ENCODE data around the gene BACH2.
A peak's percentile ranks its signal among the peaks of the same experiment; 100 is the strongest.
"Not testable (repeated sequence)": the region's sequence is repeated elsewhere in the genome, so short reads cannot be mapped to it uniquely, and the experiment has no call there.

The BACH2 gene

DNA sequence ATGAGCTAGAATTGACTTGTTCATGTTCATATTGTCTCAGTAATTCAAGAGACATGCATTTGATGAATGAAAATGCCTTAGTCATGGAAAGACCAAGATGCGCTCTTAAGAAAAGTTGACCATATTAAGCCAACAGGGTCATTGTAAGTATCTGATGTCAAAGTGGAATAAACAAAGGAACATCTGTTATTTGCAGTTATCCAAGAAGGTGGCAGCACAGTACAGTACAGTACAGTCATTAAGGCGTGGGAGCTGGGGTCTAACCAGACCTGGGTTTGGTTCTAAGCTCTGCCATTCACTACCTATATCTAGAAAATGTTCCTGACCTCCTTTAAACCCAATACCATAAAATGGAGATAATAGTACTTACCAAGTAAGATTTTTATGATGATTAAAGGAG is 178.1 kb downstream of the BACH2 start:
- no peak for DNase-seq

- no peak for DNase-seq
These were observed 178.6 kb downstream of the BACH2 start for GRCh38 chr6:90118069-90118468.

DNA sequence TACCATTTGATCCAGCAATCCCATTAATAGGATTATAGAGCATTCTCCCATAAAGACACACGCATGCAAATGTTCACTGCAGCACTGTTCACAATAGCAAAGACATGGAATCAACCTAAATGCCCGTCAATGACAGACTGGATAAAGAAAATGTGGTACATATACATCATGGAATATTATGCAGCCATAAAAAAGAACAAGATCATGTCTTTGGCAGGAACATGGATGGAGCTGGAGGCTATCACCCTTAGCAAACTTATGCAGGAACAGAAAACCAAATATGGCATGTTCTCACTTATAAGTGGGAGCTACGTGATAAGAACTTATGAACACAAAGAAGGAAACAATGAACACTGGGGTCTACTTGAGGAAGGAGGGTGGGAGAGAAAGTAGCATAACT is 180.5 kb downstream of the BACH2 start:
- not testable (repeated sequence) for DNase-seq

GRCh38 chr6:90113389-90113788 is 183.3 kb downstream of the BACH2 start:
- DNase-seq: no peak

DNA sequence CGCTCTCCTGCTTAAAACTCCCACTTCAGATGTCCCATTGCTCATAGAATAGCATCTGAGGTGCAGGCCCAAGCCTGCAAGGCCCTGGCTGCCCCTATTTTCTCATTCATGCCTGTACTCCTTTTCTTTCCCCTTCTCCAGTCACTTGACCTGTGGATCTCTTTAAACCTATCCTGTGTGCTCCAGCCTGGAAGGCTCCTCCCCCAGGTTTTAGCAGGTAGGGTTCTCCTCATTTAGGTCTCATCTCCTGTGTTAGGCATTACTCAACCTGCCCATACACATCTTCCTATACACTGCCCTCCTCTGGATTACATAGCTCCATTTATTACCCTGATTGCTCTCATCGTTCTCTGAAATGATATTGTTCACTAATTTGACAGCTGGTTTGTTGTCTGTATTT is 185.3 kb downstream of the BACH2 start:
- DNase-seq: no peak

- DNase-seq: no peak
These were observed 185.7 kb downstream of the BACH2 start for GRCh38 chr6:90110971-90111370.

- no peak for DNase-seq
These were observed 187.5 kb downstream of the BACH2 start for GRCh38 chr6:90109141-90109540.

DNA sequence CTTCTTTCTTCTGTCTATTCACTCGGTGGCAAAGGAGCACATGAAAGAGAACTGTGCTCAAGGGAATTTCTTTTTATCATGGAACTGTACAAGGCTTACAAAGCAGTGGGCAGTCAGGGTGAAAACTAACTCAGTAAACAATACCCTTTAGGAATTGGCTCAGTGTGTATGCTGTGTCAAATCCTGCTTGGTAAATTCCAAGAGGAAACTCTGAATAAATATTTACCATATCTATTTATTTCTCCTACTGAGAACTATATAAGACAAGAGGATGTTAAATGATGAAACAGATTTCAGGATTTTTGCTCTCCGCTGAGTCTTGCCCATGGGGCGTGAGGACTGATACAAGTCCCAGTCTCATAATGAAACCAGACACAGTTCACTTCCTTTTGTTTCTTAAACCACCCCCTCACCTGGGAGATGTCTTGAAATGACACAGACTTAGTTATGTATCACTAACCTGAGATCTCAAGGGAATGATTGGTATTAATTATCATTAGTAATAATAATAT is 188.8 kb downstream of the BACH2 start:
- no peak for DNase-seq

DNA sequence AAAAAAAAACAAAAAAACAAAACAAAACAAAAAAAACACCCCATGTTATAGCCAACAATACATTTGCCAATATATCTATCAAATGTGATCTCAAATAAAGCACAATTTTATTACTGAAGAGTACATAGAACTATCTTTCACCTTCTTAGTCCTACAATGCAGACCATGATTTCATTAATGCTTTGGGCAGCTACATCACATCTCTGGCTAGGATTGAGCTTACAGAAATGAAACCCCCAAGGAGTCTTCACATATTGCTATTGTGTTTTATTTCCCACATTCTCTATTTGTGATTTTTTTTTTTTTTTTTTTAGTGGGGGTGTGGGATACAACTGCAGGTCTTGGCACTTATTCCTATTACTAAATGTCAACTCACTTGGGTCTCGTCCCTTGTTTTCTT is 189.3 kb downstream of the BACH2 start:
- DNase-seq: no peak

DNA sequence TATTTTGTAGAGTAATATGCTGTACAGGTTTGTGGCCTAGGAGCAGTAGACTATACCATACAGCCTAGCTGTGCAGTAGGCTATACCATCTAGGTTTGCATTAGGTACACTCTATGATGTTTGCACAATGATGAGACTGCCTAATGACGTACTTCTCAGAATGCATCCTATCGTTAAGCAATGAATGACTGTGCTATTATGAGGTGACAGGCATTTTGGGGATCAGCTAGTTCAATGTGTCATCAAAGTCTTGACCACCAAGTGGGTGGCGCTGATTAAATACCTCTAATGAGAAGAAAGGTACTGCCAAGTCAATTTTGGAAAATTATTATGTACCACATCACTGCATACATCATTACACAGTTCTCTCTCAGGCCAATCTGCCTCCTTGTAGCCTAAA is 190.2 kb downstream of the BACH2 start:
- DNase-seq: no peak

- no peak for DNase-seq
These were observed 191.0 kb downstream of the BACH2 start for GRCh38 chr6:90105506-90106170.

- no peak for DNase-seq
These were observed 193.4 kb downstream of the BACH2 start for GRCh38 chr6:90103056-90103800.

DNA sequence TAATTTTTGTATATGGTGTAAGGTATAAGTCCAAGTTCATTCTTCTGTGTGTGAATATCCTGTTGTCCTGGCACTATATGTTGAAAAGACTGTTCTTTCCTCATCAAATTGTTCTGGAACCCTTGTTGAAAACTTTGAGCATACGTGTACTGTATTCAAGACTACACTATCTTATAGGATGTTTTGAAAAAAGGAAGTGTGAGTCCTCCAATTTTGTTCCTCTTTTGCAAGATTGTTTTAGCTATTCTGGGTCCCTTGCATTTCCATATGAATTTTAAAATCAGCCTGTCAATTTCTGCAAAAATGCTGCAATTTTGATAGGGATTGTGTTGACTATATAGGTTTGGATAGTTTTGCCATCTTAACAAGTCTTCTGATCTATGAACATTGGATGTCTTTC is 195.2 kb downstream of the BACH2 start:
- no peak for DNase-seq

DNA sequence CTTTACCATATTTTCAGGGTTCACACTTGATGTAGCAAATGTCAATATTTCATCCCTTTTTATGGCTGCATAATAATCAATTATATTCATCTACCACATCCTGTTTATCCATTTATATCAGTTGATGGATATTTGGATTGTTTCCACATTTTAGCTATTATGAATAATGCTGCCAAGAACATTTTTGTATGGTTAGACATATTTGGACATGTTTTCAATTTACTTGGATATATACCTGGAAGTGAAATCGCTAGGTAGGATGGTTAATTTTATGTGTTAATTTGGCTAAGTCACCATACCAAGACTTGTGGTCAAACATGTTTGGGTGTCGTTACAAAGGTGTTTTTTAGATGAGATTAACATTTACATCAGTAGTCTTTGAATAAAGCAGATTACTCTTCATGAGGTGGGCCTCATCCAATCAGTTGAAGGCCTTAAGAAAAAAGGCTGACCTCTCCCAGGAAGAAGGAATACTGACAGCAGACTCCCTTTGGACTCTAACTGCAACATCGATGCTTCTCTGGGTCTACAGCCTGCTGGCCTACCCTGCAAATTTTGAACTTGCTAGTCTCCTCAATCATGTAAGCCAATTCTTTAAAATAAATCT is 196.5 kb downstream of the BACH2 start:
- DNase-seq: no peak

DNA sequence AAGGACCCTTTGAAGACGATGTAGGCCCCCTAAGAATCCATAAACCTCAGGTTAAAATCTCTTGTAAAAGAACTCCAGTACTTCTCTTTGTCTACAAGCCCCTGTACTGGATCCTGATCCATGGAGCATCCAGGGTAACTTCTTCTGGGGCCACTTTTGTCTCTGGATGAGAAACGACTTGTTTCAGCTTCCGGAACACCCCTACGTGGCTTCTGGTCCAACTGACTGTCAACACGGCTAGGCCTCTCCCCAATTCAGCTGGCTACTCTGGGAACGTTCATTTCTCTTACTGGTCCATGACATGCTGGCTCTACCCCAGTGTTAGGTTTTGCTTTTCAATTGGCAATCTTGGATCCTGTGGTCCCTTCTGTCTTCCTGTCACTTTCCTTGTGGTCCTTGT is 198.0 kb downstream of the BACH2 start:
- no peak for DNase-seq

- DNase-seq: peak; percentile 67
These were observed 198.6 kb downstream of the BACH2 start for GRCh38 chr6:90098001-90098531.

DNA sequence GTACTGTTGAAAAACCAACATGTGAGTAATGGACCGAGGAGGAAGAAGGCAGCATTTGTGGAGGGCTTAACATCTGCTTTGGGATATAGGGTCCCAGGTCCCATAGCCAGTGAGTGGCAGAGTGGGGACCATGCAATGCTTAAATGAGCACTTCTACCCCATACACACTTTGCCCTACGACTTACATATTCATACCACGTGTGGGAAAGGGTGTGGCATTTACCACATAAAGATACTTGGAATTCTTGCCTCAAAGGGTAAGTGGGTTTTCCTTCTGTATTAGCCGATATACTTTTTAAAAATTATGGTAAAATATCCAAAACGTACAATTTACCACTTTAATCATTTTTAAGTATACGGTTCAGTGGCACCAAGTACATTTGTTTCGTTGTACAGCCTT is 199.3 kb downstream of the BACH2 start:
- DNase-seq: no peak

GRCh38 chr6:90096818-90097217 is 199.8 kb downstream of the BACH2 start:
- DNase-seq: no peak

DNA sequence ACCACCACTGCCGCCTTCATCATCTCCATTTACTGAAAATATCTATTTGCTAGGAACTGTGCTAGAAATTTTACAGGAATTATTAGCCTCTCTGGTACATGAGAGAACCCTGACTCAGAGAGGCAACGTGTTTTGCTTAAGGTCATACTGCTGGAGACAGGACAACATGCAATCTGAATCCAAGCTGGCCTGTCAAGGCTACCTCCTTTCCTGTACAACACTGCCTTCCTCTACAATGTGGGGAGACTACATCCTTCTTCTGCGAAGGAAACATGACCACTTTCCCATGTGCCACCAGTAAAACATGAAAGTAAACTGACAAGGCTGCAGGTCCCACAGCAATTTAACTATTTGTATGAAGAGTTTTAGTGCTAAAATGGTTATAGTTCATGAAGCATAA is 200.9 kb downstream of the BACH2 start:
- DNase-seq: no peak

DNA sequence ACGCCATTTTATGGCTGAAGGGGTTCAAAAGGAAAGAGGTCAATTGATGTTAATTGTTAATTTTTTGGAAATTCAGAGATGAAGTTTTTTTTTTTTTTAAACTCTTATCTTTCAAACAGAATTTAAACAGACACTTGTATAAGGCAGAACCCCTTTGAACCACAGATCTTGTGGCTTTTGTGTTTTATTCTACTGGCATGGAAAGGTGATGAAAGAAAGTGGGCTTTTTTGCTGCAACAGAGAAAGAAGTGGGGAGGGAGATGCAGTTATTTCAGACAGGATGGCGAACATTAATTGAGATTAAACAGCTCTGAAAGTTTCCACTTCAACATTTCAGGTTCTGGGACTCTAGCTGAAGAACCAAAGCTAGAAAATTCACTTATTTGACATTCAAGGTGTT is 201.5 kb downstream of the BACH2 start:
- no peak for DNase-seq

GRCh38 chr6:90093558-90094073 is 203.0 kb downstream of the BACH2 start:
- no peak for DNase-seq

DNA sequence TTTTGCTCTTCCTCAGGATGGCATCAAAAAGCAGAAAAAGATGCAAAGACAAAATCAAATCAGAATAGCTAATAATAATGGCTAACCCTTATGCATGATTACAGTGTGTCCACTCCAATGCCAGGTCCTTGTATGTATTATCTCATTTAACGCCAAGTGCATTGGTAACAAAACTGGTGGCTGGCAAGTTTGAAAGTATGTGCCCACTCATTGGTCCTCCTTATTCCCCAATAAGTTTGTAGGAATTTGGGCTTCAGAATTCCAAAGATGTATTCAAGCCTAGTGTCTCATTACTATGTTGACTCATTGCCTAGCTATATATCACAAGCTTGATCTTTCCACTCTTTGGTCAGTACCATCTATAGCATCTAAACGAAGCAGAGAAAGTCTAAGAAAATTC is 205.8 kb downstream of the BACH2 start:
- no peak for DNase-seq

GRCh38 chr6:90088009-90088408 is 208.6 kb downstream of the BACH2 start:
- DNase-seq: no peak

Measured in NCI-H446 treated with DMSO at 0.1 percent for 48 hours (cell line).